OCI-LY7 (cell line): ENCODE data around the gene LZIC. TPM values are rescaled to one million over a fixed set of nuclear protein-coding genes. Genes with fewer than 3 reads are reported as not detected.

ENCODE experiments used
- BruUV-seq: library from RNA; stranded (reverse); fragments of 400-500 nt; replicated peaks from 2 replicates; lab custom pipeline; 2021; lab: Mats Ljungman, UMichigan
- CTCF ChIA-PET: fragments of 300-600 bp; sonication (Branson Sonifier 250); formaldehyde crosslinking; loops from one replicate; lab custom pipeline; 2022; ENCODE audit warnings: antibody characterized with exemption; ENCODE audit not compliant: unreplicated experiment; lab: Charles Lee
- POLR2A ChIA-PET: fragments of 300-600 bp; sonication (Branson Sonifier 250); formaldehyde crosslinking; loops from one replicate; lab custom pipeline; 2022; ENCODE audit warnings: antibody characterized with exemption; lab: Charles Lee
- DNase-seq: peaks from one replicate; pipeline ENCODE4 v3.0.0-alpha.2; 2015; ENCODE audit warnings: low spot score
- H2AFZ ChIP-seq: fragments of 200-600 bp; sonication (generic), shearing (Covaris generic); 2 replicates; pipeline ENCODE4 v1.6.1; 2014; ENCODE audit warnings: mild to moderate bottlenecking, antibody characterized with exemption, low read length, moderate library complexity
- H3K27ac ChIP-seq: fragments of 200-600 bp; sonication (generic); 2 replicates; pipeline ENCODE4 v1.5.1; 2014; ENCODE audit warnings: mixed run types, low read depth, mild to moderate bottlenecking, moderate library complexity, low read length, inconsistent platforms; ENCODE audit not compliant: poor library complexity, severe bottlenecking
- H3K36me3 ChIP-seq: fragments of 200-600 bp; sonication (generic); 2 replicates; pipeline ENCODE4 v1.6.1; 2014; ENCODE audit warnings: mild to moderate bottlenecking, antibody characterized with exemption, low read length, moderate library complexity, mixed read lengths; ENCODE audit not compliant: insufficient read depth
- H3K4me1 ChIP-seq: fragments of 200-600 bp; sonication (generic); 2 replicates; pipeline ENCODE4 v1.5.1; 2014; ENCODE audit warnings: mild to moderate bottlenecking, low read length; ENCODE audit not compliant: insufficient read depth, poor library complexity, severe bottlenecking
- H3K4me2 ChIP-seq: fragments of 200-600 bp; sonication (generic); 2 replicates; pipeline ENCODE4 v1.6.1; 2014; ENCODE audit warnings: mild to moderate bottlenecking, low read length
- H3K4me3 ChIP-seq: fragments of 200-600 bp; sonication (generic); 2 replicates; pipeline ENCODE4 v1.5.1; 2014; ENCODE audit warnings: mild to moderate bottlenecking, low read depth, low read length; ENCODE audit not compliant: poor library complexity, severe bottlenecking
- H3K79me2 ChIP-seq: fragments of 200-600 bp; sonication (generic); 2 replicates; pipeline ENCODE4 v1.6.1; 2016; ENCODE audit warnings: low read depth, mild to moderate bottlenecking, low read length, moderate library complexity, mixed read lengths; ENCODE audit not compliant: insufficient read depth
- H3K9me2 ChIP-seq: fragments of 200-600 bp; sonication (generic); 2 replicates; pipeline ENCODE4 v1.6.1; 2016; ENCODE audit warnings: mild to moderate bottlenecking, low read length, mixed read lengths; ENCODE audit not compliant: insufficient read depth
- H3K9me3 ChIP-seq: fragments of 200-600 bp; sonication (generic); 2 replicates; pipeline ENCODE4 v1.6.1; 2014; ENCODE audit warnings: mild to moderate bottlenecking, mixed run types, low read length, mixed read lengths
- H4K20me1 ChIP-seq: fragments of 200-600 bp; sonication (generic); 2 replicates; pipeline ENCODE4 v1.6.1; 2014; ENCODE audit warnings: mild to moderate bottlenecking, antibody characterized with exemption, low read length, moderate library complexity, mixed read lengths; ENCODE audit not compliant: insufficient read depth
- EZH2phosphoT487 ChIP-seq: fragments of 200-600 bp; sonication (generic); IDR thresholded peaks from 2 replicates; pipeline ENCODE4 v1.6.1; 2018; ENCODE audit warnings: low read depth, borderline replicate concordance, mild to moderate bottlenecking, mixed run types, antibody characterized with exemption, low read length, moderate library complexity, mixed read lengths
- intact Hi-C: fragments of 100-400 bp; cut with micrococcal nuclease; formaldehyde crosslinking; loops from one replicate; pipeline ENCODE4 v1.10.0; 2022; ENCODE audit not compliant: unreplicated experiment
- total RNA-seq, 2 experiments: library from RNA; depleted of rRNA in 1 of 2; stranded (reverse); fragments of >200 nt in 1 of 2; shearing (Covaris generic) in 1 of 2; gene quantifications; 2 replicates each; pipeline ENCODE4 v1.2.3, GENCODE V29; 2014 to 2022
- TF ChIP-seq, protein P1 (sequence below): fragments of 200-600 bp; sonication (generic); conservative IDR thresholded peaks from 2 replicates; pipeline ENCODE4 v1.5.1; 2014; ENCODE audit warnings: mild to moderate bottlenecking, antibody characterized with exemption, low read length, moderate library complexity, mixed read lengths

Gene LZIC
- total RNA-seq, 2 experiments from 2014 or later: 19.1 to 31.4 TPM

GRCh38 chr1:9894115-9894514 lies 49.1 kb downstream of the LZIC start:
- ChIA-PET POLR2A (no interaction called here), CTCF (no interaction called here)
- Histone ChIP-seq H3K4me1 (peaks cover 22% of the 10 kb centered on the region), H3K9me3 (no peaks in the 10 kb centered on the region), H3K79me2 (no peaks in the 10 kb centered on the region), H3K27ac (no peak overlapping the region), H3K36me3 (no peaks in the 10 kb centered on the region), H3K4me2 (no peak overlapping the region), H3K9me2 (no peaks in the 10 kb centered on the region), H4K20me1 (no peaks in the 10 kb centered on the region), H3K4me3 (no peak overlapping the region), H2AFZ (no peak overlapping the region)
- intact Hi-C loops: no loop called here
- TF ChIP-seq, protein P1, sequence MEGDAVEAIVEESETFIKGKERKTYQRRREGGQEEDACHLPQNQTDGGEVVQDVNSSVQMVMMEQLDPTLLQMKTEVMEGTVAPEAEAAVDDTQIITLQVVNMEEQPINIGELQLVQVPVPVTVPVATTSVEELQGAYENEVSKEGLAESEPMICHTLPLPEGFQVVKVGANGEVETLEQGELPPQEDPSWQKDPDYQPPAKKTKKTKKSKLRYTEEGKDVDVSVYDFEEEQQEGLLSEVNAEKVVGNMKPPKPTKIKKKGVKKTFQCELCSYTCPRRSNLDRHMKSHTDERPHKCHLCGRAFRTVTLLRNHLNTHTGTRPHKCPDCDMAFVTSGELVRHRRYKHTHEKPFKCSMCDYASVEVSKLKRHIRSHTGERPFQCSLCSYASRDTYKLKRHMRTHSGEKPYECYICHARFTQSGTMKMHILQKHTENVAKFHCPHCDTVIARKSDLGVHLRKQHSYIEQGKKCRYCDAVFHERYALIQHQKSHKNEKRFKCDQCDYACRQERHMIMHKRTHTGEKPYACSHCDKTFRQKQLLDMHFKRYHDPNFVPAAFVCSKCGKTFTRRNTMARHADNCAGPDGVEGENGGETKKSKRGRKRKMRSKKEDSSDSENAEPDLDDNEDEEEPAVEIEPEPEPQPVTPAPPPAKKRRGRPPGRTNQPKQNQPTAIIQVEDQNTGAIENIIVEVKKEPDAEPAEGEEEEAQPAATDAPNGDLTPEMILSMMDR: no peak
- TF ChIP-seq EZH2phosphoT487: no peak
- DNase-seq: no peak
- BruUV-seq: no TSS peak

- H2AFZ ChIP-seq: no peak overlapping the region
- intact Hi-C loops: no loop called here
These were observed 50.3 kb downstream of the LZIC start for GRCh38 chr1:9892563-9893528.

More at GRCh38 chr1:9892563-9893528, 50.3 kb downstream of the LZIC start:
- POLR2A ChIA-PET: no interaction called here
- Histone ChIP-seq H3K79me2 (no peaks in the 10 kb centered on the region), H3K4me3 (no peak overlapping the region), H3K4me1 (peaks cover 29% of the 10 kb centered on the region), H3K9me3 (no peaks in the 10 kb centered on the region), H3K9me2 (no peaks in the 10 kb centered on the region), H3K36me3 (no peaks in the 10 kb centered on the region), H4K20me1 (no peaks in the 10 kb centered on the region), H3K27ac (no peak overlapping the region), H3K4me2 (no peak overlapping the region)
- TF ChIP-seq, protein P1: no peak
- TF ChIP-seq EZH2phosphoT487: no peak
- CTCF ChIA-PET: interaction anchor here (0.5 kb wide), 1 partner anchor 58 kb away, joined by 4 read pairs; no protein-coding TSS in a partner anchor
- BruUV-seq: no TSS peak
- no peak for DNase-seq
